Fibroblast of lung (primary cell): Measurements from ENCODE around the gene ZBP1. TPM values are rescaled to one million over a fixed set of nuclear protein-coding genes. Genes with fewer than 3 reads are reported as not detected.

ENCODE experiments used
- DNase-seq, 2 donors: peaks; one replicate each; pipeline versions ENCODE4 v3.0.0 to v3.0.0-alpha.2; 2010; ENCODE audit warnings: low read depth in 2 of 2
- H2AFZ ChIP-seq: 2 replicates; pipeline ENCODE4 v1.5.1; 2012; ENCODE audit warnings: low read length, control low read depth, inconsistent platforms
- H3K27ac ChIP-seq: 2 replicates; pipeline ENCODE4 v1.5.1; 2011; ENCODE audit warnings: low read length, control low read depth; ENCODE audit not compliant: insufficient read depth
- H3K27me3 ChIP-seq: 2 replicates; pipeline ENCODE4 v1.5.1; 2011; ENCODE audit warnings: mild to moderate bottlenecking, low read length; ENCODE audit not compliant: control insufficient read depth, insufficient read depth
- H3K36me3 ChIP-seq: 2 replicates; pipeline ENCODE4 v1.5.1; 2011; ENCODE audit warnings: low read length; ENCODE audit not compliant: control insufficient read depth, insufficient read depth
- H3K4me1 ChIP-seq: 2 replicates; pipeline ENCODE4 v1.5.1; 2011; ENCODE audit warnings: low read length; ENCODE audit not compliant: control insufficient read depth, insufficient read depth; ENCODE audit errors: extremely low read depth
- H3K4me2 ChIP-seq: 2 replicates; pipeline ENCODE4 v1.5.1; 2011; ENCODE audit warnings: low read length, control low read depth; ENCODE audit not compliant: insufficient read depth; ENCODE audit errors: extremely low read depth
- H3K4me3 ChIP-seq, 4 experiments: fragments of 200-600 bp in 1 of 4; sonication (generic) in 1 of 4; replicated peaks in 1 of 4; 2 replicates each; pipeline ENCODE4 v1.5.1; 2011 to 2016; ENCODE audit warnings: low read length in 4 of 4, low read depth in 3 of 4, mild to moderate bottlenecking in 3 of 4, control low read depth in 2 of 4, inconsistent platforms in 1 of 4, mixed read lengths in 1 of 4; ENCODE audit not compliant: insufficient read depth in 1 of 4; ENCODE audit errors: control extremely low read depth in 1 of 4
- H3K79me2 ChIP-seq: 2 replicates; pipeline ENCODE4 v1.5.1; 2012; ENCODE audit warnings: mild to moderate bottlenecking, low read length, inconsistent platforms; ENCODE audit not compliant: control insufficient read depth, insufficient read depth
- H3K9ac ChIP-seq: 2 replicates; pipeline ENCODE4 v1.5.1; 2011; ENCODE audit warnings: mild to moderate bottlenecking, low read length, control low read depth; ENCODE audit not compliant: insufficient read depth
- H3K9me3 ChIP-seq: 2 replicates; pipeline ENCODE4 v1.5.1; 2012; ENCODE audit warnings: low read depth, low read length; ENCODE audit not compliant: control insufficient read depth, insufficient read depth
- H4K20me1 ChIP-seq: 2 replicates; pipeline ENCODE4 v1.5.1; 2011; ENCODE audit warnings: low read length; ENCODE audit not compliant: control insufficient read depth, insufficient read depth; ENCODE audit errors: extremely low read depth
- EZH2 ChIP-seq: IDR thresholded peaks from 2 replicates; pipeline ENCODE4 v1.5.1; 2012; ENCODE audit warnings: low read length, control low read depth, mild to moderate bottlenecking; ENCODE audit errors: missing control alignments
- polyA plus RNA-seq, 2 donors: library from polyadenylated mRNA; depleted of rRNA in 1 of 2; stranded (reverse) in 1 of 2; unstranded in 1 of 2; fragments of >200 nt; gene quantifications; 2 replicates each; pipeline ENCODE4 v1.2.1, GENCODE V29; 2011 to 2012; ENCODE audit warnings: missing spikeins in 1 of 2
- total RNA-seq: library from RNA; depleted of rRNA; stranded (reverse); fragments of >200 nt; gene quantifications from 2 replicates; pipeline ENCODE4 v1.2.1, GENCODE V29; 2014
- TF ChIP-seq, protein P1 (sequence below), 2 donors: IDR thresholded peaks in 1 of 2; conservative IDR thresholded peaks in 1 of 2; 1 replicate in 1 of 2; 2 replicates in 1 of 2; pipeline ENCODE4 v1.5.1; 2011 to 2012; ENCODE audit warnings: low read length in 2 of 2, control low read depth in 1 of 2, inconsistent platforms in 1 of 2, low read depth in 1 of 2, mild to moderate bottlenecking in 1 of 2

ZBP1 gene
- total and polyA plus RNA-seq, 2 donors (not counting 1 experiment from before 2014, with no cell fraction given): not detected

DNA sequence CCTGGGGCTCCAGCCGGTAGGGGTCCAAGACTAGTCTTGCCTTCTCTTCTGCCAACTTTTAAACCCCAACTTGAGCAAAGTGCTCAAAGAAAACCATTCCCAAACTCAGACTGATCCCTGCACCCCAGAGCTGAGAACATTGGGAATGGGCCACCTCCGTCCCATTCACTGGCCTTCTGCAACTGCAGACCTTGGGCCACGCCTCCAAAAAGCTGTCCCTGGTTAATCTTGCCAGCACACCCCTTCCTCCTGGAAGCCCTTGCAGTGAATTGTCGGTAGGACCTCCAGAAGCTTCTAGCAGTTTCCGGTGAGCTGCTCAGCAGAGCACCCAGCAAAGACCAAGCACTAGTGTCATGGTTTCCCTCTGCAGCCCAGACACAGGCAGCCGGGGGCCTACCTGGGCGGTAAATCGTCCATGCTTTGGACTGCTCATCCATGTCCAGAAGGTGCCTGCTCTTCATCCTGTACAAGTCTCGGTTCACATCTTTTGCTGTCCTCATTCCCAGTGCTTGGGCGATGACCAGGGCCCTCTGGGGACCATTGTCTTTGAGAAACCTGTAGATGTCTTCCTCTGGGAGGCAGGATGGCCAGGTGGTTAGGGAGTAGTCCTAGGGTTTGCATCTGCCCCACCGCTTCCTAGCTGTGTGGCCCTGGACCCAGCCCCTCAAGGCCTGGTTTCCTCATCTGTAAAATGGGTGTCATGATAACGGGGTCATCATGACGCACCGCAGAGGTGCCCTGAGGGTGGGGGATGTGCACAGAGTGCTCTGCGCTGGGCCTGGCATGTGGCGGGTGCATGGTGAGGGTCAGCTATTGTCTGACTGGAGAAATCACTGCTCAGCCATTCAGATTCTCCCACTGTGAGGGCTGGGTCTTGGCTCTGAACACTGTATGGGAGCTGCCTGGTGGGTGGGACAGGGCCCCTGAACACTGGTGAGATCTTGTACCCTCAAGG is 5.5 kb downstream of the ZBP1 start:
- no peak overlapping the region for H2AFZ ChIP-seq
- H3K79me2 ChIP-seq: no peaks in the 10 kb centered on the region
- H3K4me1 ChIP-seq: no peaks in the 10 kb centered on the region
- no peaks in the 10 kb centered on the region for H3K9me3 ChIP-seq
- TF ChIP-seq EZH2: no peak
- TF ChIP-seq, protein P1, sequence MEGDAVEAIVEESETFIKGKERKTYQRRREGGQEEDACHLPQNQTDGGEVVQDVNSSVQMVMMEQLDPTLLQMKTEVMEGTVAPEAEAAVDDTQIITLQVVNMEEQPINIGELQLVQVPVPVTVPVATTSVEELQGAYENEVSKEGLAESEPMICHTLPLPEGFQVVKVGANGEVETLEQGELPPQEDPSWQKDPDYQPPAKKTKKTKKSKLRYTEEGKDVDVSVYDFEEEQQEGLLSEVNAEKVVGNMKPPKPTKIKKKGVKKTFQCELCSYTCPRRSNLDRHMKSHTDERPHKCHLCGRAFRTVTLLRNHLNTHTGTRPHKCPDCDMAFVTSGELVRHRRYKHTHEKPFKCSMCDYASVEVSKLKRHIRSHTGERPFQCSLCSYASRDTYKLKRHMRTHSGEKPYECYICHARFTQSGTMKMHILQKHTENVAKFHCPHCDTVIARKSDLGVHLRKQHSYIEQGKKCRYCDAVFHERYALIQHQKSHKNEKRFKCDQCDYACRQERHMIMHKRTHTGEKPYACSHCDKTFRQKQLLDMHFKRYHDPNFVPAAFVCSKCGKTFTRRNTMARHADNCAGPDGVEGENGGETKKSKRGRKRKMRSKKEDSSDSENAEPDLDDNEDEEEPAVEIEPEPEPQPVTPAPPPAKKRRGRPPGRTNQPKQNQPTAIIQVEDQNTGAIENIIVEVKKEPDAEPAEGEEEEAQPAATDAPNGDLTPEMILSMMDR (conservative IDR thresholded peaks at IDR 0.05 in 1 of 2, IDR thresholded peaks at IDR 0.05 in 1 of 2; ENCODE audit: low read depth in 1 of 2, low read length in 2 of 2): no peak
- no peak for DNase-seq
- no peak overlapping the region for H3K4me2 ChIP-seq
- no peak overlapping the region for H3K4me3 ChIP-seq
- H3K27ac ChIP-seq: no peak overlapping the region
- H3K36me3 ChIP-seq: no peaks in the 10 kb centered on the region
- no peaks in the 10 kb centered on the region for H4K20me1 ChIP-seq
- no peaks in the 10 kb centered on the region for H3K27me3 ChIP-seq
- no peak overlapping the region for H3K9ac ChIP-seq

DNA sequence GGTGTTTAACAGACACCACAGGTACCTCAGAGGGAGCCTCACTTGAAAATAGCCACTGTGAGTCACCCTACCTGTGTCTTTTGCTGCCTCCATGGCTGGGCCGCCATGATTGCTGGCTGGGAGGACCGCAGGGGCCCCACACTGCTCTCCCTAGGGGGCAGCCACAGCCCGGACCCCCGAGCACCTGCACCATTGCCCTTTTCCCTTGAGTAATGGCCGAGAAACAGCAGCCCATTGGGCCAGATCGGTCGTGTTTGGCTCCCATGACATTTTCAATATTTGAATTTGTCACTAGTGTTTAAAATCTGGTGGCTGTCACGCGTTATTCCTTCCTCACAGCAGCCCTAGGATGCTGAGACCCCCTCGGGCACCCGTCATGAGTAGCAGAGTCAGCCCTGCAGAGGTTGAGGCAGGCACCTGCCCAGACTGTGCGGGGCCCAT is 6.7 kb downstream of the ZBP1 start:
- Histone ChIP-seq H3K9ac (no peak overlapping the region), H3K36me3 (no peaks in the 10 kb centered on the region), H3K4me1 (no peaks in the 10 kb centered on the region), H3K4me2 (no peak overlapping the region), H3K4me3 (no peak overlapping the region), H2AFZ (no peak overlapping the region), H3K27me3 (no peaks in the 10 kb centered on the region), H3K27ac (no peak overlapping the region), H4K20me1 (no peaks in the 10 kb centered on the region), H3K79me2 (no peaks in the 10 kb centered on the region), H3K9me3 (no peaks in the 10 kb centered on the region)
- TF ChIP-seq, protein P1 (conservative IDR thresholded peaks at IDR 0.05 in 1 of 2, IDR thresholded peaks at IDR 0.05 in 1 of 2; ENCODE audit: low read depth in 1 of 2, low read length in 2 of 2): no peak
- TF ChIP-seq EZH2: no peak
- no peak for DNase-seq

DNA sequence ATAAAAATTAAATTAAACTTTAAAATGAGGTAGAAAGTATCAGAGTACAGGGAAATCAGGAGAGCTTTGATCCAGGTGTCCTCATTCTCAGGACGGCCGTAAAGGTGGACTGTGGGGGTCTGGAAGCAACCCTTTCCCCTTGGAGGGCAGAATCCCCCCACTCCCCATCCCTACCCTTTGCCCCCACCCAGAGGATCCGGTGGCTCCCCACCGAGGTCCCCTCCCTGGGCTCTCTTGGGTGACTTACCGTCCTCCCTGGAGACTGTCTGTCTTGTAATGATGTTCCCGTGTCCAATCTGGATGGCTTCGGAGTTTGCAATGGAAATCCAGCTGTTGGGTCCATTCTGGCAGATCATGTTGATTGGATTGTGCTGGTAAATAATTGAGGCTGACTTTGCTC is 7.3 kb downstream of the ZBP1 start:
- no peaks in the 10 kb centered on the region for H3K27me3 ChIP-seq
- H3K4me1 ChIP-seq: no peaks in the 10 kb centered on the region
- no peaks in the 10 kb centered on the region for H3K9me3 ChIP-seq
- no peak for DNase-seq
- H2AFZ ChIP-seq: no peak overlapping the region
- no peak overlapping the region for H3K4me3 ChIP-seq
- H3K36me3 ChIP-seq: no peaks in the 10 kb centered on the region
- no peak overlapping the region for H3K27ac ChIP-seq
- no peaks in the 10 kb centered on the region for H3K79me2 ChIP-seq
- no peak overlapping the region for H3K9ac ChIP-seq
- H4K20me1 ChIP-seq: no peaks in the 10 kb centered on the region
- TF ChIP-seq EZH2: no peak
- TF ChIP-seq, protein P1 (conservative IDR thresholded peaks at IDR 0.05 in 1 of 2, IDR thresholded peaks at IDR 0.05 in 1 of 2; ENCODE audit: low read depth in 1 of 2, low read length in 2 of 2): no peak
- H3K4me2 ChIP-seq: no peak overlapping the region
